ENCODE measurements around the gene PRDM15. TPM values are rescaled to one million over a fixed set of nuclear protein-coding genes. Genes with fewer than 3 reads are reported as not detected.

Gene PRDM15
- polyA plus RNA-seq, 1 donor (not counting 4 experiments of a cell fraction or from before 2014, with no cell fraction given) = 5.2 TPM

- Histone ChIP-seq H2AFZ (ENCODE audit: control insufficient read depth, low read length) (no peak overlapping the region), H3K4me3 (ENCODE audit: control insufficient read depth in 2 of 3, extremely low read depth in 1 of 3, insufficient read depth in 2 of 3, low read depth in 1 of 3, low read length in 3 of 3) (no peak overlapping the region), H3K4me1 (ENCODE audit: control insufficient read depth, extremely low read depth, insufficient read depth, low read length) (peaks cover 19% of the 10 kb centered on the region), H3K79me2 (ENCODE audit: control insufficient read depth, insufficient read depth, low read length) (no peaks in the 10 kb centered on the region), H3K27ac (ENCODE audit: control insufficient read depth, insufficient read depth, low read length) (no peak overlapping the region), H3K9me3 (ENCODE audit: control insufficient read depth, low read depth, low read length) (no peaks in the 10 kb centered on the region), H3K27me3 (ENCODE audit: control insufficient read depth, extremely low read depth, insufficient read depth, low read length) (no peaks in the 10 kb centered on the region), H3K4me2 (ENCODE audit: control insufficient read depth, extremely low read depth, insufficient read depth, low read depth, low read length) (no peak overlapping the region), H4K20me1 (ENCODE audit: control insufficient read depth, extremely low read depth, insufficient read depth, low read length) (no peaks in the 10 kb centered on the region), H3K36me3 (ENCODE audit: control insufficient read depth in 2 of 2, extremely low read depth in 1 of 2, insufficient read depth in 2 of 2, low read length in 2 of 2) (no peaks in the 10 kb centered on the region), H3K9me1 (ENCODE audit: control insufficient read depth, extremely low read depth, insufficient read depth, low read length) (no peaks in the 10 kb centered on the region), H3K9ac (ENCODE audit: control insufficient read depth, extremely low read depth, insufficient read depth, low read length) (no peak overlapping the region)
- no peak for DNase-seq (ENCODE audit: low read depth, low spot score)
- TF ChIP-seq, protein P1, sequence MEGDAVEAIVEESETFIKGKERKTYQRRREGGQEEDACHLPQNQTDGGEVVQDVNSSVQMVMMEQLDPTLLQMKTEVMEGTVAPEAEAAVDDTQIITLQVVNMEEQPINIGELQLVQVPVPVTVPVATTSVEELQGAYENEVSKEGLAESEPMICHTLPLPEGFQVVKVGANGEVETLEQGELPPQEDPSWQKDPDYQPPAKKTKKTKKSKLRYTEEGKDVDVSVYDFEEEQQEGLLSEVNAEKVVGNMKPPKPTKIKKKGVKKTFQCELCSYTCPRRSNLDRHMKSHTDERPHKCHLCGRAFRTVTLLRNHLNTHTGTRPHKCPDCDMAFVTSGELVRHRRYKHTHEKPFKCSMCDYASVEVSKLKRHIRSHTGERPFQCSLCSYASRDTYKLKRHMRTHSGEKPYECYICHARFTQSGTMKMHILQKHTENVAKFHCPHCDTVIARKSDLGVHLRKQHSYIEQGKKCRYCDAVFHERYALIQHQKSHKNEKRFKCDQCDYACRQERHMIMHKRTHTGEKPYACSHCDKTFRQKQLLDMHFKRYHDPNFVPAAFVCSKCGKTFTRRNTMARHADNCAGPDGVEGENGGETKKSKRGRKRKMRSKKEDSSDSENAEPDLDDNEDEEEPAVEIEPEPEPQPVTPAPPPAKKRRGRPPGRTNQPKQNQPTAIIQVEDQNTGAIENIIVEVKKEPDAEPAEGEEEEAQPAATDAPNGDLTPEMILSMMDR (optimal IDR thresholded peaks at IDR 0.05 in 1 of 3, IDR thresholded peaks at IDR 0.05 in 1 of 3, conservative IDR thresholded peaks at IDR 0.05 in 1 of 3; ENCODE audit: extremely low read depth in 1 of 3, insufficient read depth in 2 of 3, low read length in 3 of 3) = no peak
- no peak for TF ChIP-seq EZH2 (IDR thresholded peaks at IDR 0.05; ENCODE audit: low read length)
- FAIRE-seq = no peak
- dilution Hi-C loops (cut with MboI; ENCODE audit: extremely low pct_ligation_motif_present, low sequenced_read_pairs) = no loop called here
Observed at GRCh38 chr21:41772351-41773080, 106.6 kb downstream of the PRDM15 start.

DNA sequence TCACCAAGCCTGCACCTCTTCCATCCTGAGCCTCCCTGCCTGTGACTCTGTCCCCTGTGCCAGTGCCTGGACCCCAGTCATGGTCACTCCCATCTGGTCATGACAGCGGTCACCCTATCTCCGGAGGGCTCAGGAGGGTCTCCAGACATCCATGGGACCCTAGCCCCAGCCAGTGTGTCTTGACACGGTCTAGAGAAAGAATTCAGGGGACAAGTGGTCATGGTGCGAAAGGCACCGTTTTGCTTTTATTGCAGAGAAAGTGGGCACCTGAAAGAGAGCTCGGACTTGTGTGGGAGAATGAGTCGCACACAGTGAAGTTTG lies 107.6 kb downstream of the PRDM15 start:
- Histone ChIP-seq H3K9ac (ENCODE audit: control insufficient read depth, extremely low read depth, insufficient read depth, low read length) (no peak overlapping the region), H3K9me3 (ENCODE audit: control insufficient read depth, low read depth, low read length) (no peaks in the 10 kb centered on the region), H4K20me1 (ENCODE audit: control insufficient read depth, extremely low read depth, insufficient read depth, low read length) (no peaks in the 10 kb centered on the region), H3K4me2 (ENCODE audit: control insufficient read depth, extremely low read depth, insufficient read depth, low read depth, low read length) (no peak overlapping the region), H3K27ac (ENCODE audit: control insufficient read depth, insufficient read depth, low read length) (no peak overlapping the region), H3K4me3 (ENCODE audit: control insufficient read depth in 2 of 3, extremely low read depth in 1 of 3, insufficient read depth in 2 of 3, low read depth in 1 of 3, low read length in 3 of 3) (no peak overlapping the region), H3K27me3 (ENCODE audit: control insufficient read depth, extremely low read depth, insufficient read depth, low read length) (no peaks in the 10 kb centered on the region), H3K4me1 (ENCODE audit: control insufficient read depth, extremely low read depth, insufficient read depth, low read length) (peaks cover 21% of the 10 kb centered on the region), H3K36me3 (ENCODE audit: control insufficient read depth in 2 of 2, extremely low read depth in 1 of 2, insufficient read depth in 2 of 2, low read length in 2 of 2) (no peaks in the 10 kb centered on the region), H3K9me1 (ENCODE audit: control insufficient read depth, extremely low read depth, insufficient read depth, low read length) (no peaks in the 10 kb centered on the region), H2AFZ (ENCODE audit: control insufficient read depth, low read length) (no peak overlapping the region), H3K79me2 (ENCODE audit: control insufficient read depth, insufficient read depth, low read length) (peaks cover 3% of the 10 kb centered on the region)
- DNase-seq (ENCODE audit: low read depth, low spot score) (no peak), FAIRE-seq (no peak)
- TF ChIP-seq, protein P1 (optimal IDR thresholded peaks at IDR 0.05 in 1 of 3, IDR thresholded peaks at IDR 0.05 in 1 of 3, conservative IDR thresholded peaks at IDR 0.05 in 1 of 3; ENCODE audit: extremely low read depth in 1 of 3, insufficient read depth in 2 of 3, low read length in 3 of 3) = no peak
- no peak for TF ChIP-seq EZH2 (IDR thresholded peaks at IDR 0.05; ENCODE audit: low read length)
- dilution Hi-C loops (cut with MboI; ENCODE audit: extremely low pct_ligation_motif_present, low sequenced_read_pairs) = no loop called here
